Small intestine (tissue), 7 donors: ENCODE data around the gene BRINP1. TPM values are rescaled to one million over a fixed set of nuclear protein-coding genes. Genes with fewer than 3 reads are reported as not detected.
"Not testable (repeated sequence)": the region's sequence is repeated elsewhere in the genome, so short reads cannot be mapped to it uniquely, and the experiment has no call there.

ENCODE experiments used
- DNase-seq, 2 donors: peaks; one replicate each; pipeline versions ENCODE4 v3.0.0 to v3.0.0-alpha.2; 2013
- FAIRE-seq: peaks from 2 replicates; lab custom pipeline; 2012; peaks lifted over from hg19 to GRCh38; lab: Jason Lieb, UNC
- H3K27ac ChIP-seq, 3 donors: one replicate each; pipeline ENCODE4 v1.5.1; 2013; ENCODE audit warnings: low read length in 2 of 3, mild to moderate bottlenecking in 2 of 3, control low read depth in 1 of 3, inconsistent platforms in 1 of 3, low read depth in 1 of 3, moderate library complexity in 1 of 3
- H3K27me3 ChIP-seq, 3 donors: one replicate each; pipeline ENCODE4 v1.6.1; 2013; ENCODE audit warnings: low read length in 3 of 3, inconsistent platforms in 1 of 3; ENCODE audit not compliant: control insufficient read depth in 3 of 3, insufficient read depth in 3 of 3
- H3K36me3 ChIP-seq, 3 donors: one replicate each; pipeline ENCODE4 v1.6.1; 2013; ENCODE audit warnings: low read length in 3 of 3, inconsistent platforms in 1 of 3, low read depth in 1 of 3, mild to moderate bottlenecking in 1 of 3, moderate library complexity in 1 of 3; ENCODE audit not compliant: control insufficient read depth in 3 of 3, insufficient read depth in 2 of 3
- H3K4me1 ChIP-seq, 3 donors: one replicate each; pipeline ENCODE4 v1.6.1; 2013; ENCODE audit warnings: low read length in 2 of 3, inconsistent platforms in 1 of 3, low read depth in 1 of 3, mild to moderate bottlenecking in 1 of 3, moderate library complexity in 1 of 3; ENCODE audit not compliant: control insufficient read depth in 3 of 3, insufficient read depth in 2 of 3
- H3K4me3 ChIP-seq, 3 donors: one replicate each; pipeline ENCODE4 v1.5.1; 2013; ENCODE audit warnings: low read length in 3 of 3, control low read depth in 1 of 3, inconsistent platforms in 1 of 3, low read depth in 1 of 3, mild to moderate bottlenecking in 1 of 3, moderate library complexity in 1 of 3
- H3K9me3 ChIP-seq, 2 donors: one replicate each; pipeline ENCODE4 v1.6.1; 2013; ENCODE audit warnings: low read depth in 1 of 2, low read length in 1 of 2; ENCODE audit not compliant: control insufficient read depth in 2 of 2, insufficient read depth in 1 of 2
- WGBS, 3 donors: extraction: QIAGEN DNeasy Blood & Tissue Kit; methylation state at CpG; one replicate each; pipeline ENCODE4 v1.1.7; 2013; 5-methylcytosine and 5-hydroxymethylcytosine counted together
- polyA plus RNA-seq, 4 donors: library from polyadenylated mRNA; stranded (reverse) in 3 of 4; unstranded in 1 of 4; fragments of 200-250 nt in 3 of 4; fragments of 120-200 nt in 1 of 4; gene quantifications; one replicate each; pipeline versions ENCODE4 v1.2.1 to v1.2.3, GENCODE V29; 2013
- donor health status: healthy with polysubstance abuse.
- donor health status: control.
- donor health status: control.
- donor health status: Bipolar disorder and iron deficiency.
- donor health status: healthy.

Gene BRINP1
- polyA plus RNA-seq, 4 donors, result 0.19 to 2.3 TPM; not detected in 2

DNA sequence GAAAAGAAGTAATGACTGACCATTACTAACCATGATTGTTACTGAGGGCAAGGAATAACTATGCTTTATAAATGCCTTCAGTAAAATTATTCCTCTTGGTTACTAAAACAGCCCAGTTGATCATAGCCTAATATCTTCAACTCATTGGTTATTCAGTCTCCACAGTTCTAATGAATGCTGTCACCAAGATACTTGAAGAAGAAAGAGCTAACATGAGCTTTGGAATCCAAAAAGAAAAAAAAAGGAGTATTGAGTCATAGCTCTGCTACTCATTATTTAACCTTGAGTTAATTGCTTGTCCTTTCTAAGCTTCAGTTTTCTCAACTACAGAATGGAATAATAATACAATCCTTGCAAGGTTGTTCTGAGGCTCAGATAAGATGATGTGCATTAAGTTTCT, 187.7 kb downstream of the BRINP1 start:
- Histone ChIP-seq H3K4me3 (no peak overlapping the region), H3K4me1 (no peaks in the 10 kb centered on the region), H3K36me3 (no peaks in the 10 kb centered on the region), H3K27me3 (no peaks in the 10 kb centered on the region), H3K27ac (no peak overlapping the region), H3K9me3 (peaks cover 0 to under 1% of the 10 kb centered on the region in 2 donors)
- DNase-seq (no peak), FAIRE-seq (no peak)

- WGBS, 3 donors, result 73 to 78% (median 78%) methylated on average over 3 of the region's 3 CpGs
These were observed 188.3 kb downstream of the BRINP1 start for GRCh38 chr9:119180897-119181296.

DNA sequence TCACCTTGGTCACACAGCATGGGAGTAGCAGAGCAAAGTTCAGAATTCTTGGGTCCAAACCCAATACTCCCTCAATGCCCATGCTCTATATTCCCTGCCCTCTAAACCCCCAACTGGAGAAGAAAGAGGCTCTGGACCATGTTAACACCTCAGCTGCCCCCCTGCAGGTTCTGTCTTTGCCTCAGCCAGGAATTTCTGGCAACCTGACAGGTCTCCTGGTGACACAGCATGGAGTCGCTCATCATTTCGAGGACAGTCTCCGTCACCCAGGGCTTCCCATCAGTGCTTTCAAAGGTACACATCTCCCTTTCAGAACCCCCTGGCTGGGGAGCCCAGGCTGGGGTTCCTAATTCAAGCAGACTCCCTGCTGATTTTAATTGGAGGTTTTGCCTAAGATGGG, 189.5 kb downstream of the BRINP1 start:
- no peak for FAIRE-seq

More at GRCh38 chr9:119180897-119181296, 188.3 kb downstream of the BRINP1 start:
- no peak overlapping the region for H3K4me3 ChIP-seq
- H3K9me3 ChIP-seq, result no peaks in the 10 kb centered on the region
- H3K27me3 ChIP-seq, result no peaks in the 10 kb centered on the region
- DNase-seq (no peak), FAIRE-seq (no peak)
- H3K36me3 ChIP-seq, result no peaks in the 10 kb centered on the region
- no peaks in the 10 kb centered on the region for H3K4me1 ChIP-seq
- no peak overlapping the region for H3K27ac ChIP-seq

GRCh38 chr9:119177196-119177595, 192.0 kb downstream of the BRINP1 start:
- no peak for FAIRE-seq
- H3K27me3 ChIP-seq, result no peaks in the 10 kb centered on the region

More for the DNA sequence above, 189.5 kb downstream of the BRINP1 start:
- no peak overlapping the region for H3K4me3 ChIP-seq
- WGBS, 3 donors, result 72 to 91% (median 83%) methylated on average over 3 of the region's 3 CpGs
- H3K9me3 ChIP-seq, result no peaks in the 10 kb centered on the region
- DNase-seq, result no peak
- no peak overlapping the region for H3K27ac ChIP-seq
- no peaks in the 10 kb centered on the region for H3K36me3 ChIP-seq
- H3K27me3 ChIP-seq, result no peaks in the 10 kb centered on the region
- H3K4me1 ChIP-seq, result no peaks in the 10 kb centered on the region

DNA sequence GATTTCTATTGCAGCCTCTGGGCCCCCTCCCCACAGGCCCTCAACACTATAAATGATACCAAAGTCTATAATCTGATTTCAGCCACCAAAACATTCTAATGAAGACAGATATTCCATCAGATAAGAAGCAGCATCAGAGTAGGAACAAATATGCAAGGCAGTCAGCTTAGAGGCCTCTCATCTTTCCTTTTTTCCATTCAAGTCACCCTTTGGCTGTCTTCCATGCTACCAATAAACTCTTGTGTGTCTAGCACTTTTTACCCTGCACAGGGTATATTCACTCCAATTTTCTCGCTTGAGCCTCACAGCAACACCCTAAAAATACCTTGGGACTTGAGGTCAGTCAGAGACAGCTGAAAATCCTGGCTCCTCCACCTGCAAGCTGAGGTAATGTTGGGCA, 193.7 kb downstream of the BRINP1 start:
- no peak overlapping the region for H3K27ac ChIP-seq
- H3K36me3 ChIP-seq, result no peaks in the 10 kb centered on the region
- 63 to 83% (median 82%) methylated on average over 1 of the region's 1 CpG for WGBS, 3 donors
- H3K27me3 ChIP-seq, result no peaks in the 10 kb centered on the region
- FAIRE-seq (no peak), DNase-seq (no peak)
- H3K9me3 ChIP-seq, result no peaks in the 10 kb centered on the region
- no peak overlapping the region for H3K4me3 ChIP-seq
- H3K4me1 ChIP-seq, result no peaks in the 10 kb centered on the region

More at GRCh38 chr9:119177196-119177595, 192.0 kb downstream of the BRINP1 start:
- Histone ChIP-seq H3K4me1 (no peaks in the 10 kb centered on the region), H3K36me3 (no peaks in the 10 kb centered on the region), H3K27ac (no peak overlapping the region), H3K4me3 (no peak overlapping the region), H3K9me3 (no peaks in the 10 kb centered on the region)
- 68 to 83% (median 79%) methylated on average over 9 of the region's 9 CpGs for WGBS, 3 donors
- no peak for DNase-seq

- H3K36me3 ChIP-seq, H3K9me3 ChIP-seq, H3K27me3 ChIP-seq, H3K4me1 ChIP-seq, H3K4me3 ChIP-seq, DNase-seq, FAIRE-seq, H3K27ac ChIP-seq: not testable (repeated sequence)
- WGBS, 3 donors, result 17 to 28% (median 20%) methylated on average over 24 to 27 of the region's 27 CpGs
These were observed 200.0 kb downstream of the BRINP1 start for GRCh38 chr9:119169222-119169621.

DNA sequence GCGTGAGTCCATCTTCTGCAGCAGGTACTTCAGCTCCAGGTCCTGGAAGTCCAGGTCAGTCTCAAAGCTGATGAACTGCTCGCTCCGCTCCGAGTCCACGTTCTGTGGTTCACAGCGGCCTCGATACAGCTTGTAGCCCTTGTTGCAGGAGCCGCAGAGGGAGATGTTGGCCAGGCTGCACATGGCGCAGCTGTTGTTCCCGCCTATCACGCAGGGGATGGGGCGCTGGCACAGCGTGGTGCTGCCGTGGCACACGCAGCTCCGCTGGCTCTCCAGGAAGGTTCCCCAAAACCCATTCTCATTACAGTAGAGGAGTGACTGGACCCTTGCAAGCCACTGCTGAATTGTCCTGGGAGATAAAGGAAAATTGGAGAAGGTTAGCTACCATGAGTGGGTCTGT, 201.4 kb downstream of the BRINP1 start:
- no peak for FAIRE-seq
- no peak for DNase-seq

DNA sequence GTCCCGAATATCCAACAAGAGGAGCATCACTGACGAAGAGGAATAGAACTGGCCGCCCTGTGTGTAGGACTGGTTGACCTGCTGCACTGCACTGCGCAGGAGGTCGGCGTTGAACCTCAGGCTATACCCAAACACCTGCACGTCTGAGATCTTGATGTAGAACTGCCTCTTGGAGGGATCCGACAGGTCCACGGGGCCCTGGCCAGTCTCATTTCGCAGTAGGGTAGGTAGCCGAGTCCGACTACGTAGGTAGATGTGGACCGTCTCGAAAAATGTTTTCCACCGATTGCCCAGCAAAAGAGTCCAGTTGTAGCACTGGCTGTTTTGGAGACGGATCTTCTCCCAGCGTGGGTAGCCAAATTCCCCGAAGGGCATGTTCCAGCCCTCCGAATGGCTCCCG, 202.0 kb downstream of the BRINP1 start:
- Histone ChIP-seq H3K36me3 (no peaks in the 10 kb centered on the region), H3K4me3 (no peak overlapping the region), H3K9me3 (no peaks in the 10 kb centered on the region), H3K27ac (no peak overlapping the region), H3K4me1 (no peaks in the 10 kb centered on the region), H3K27me3 (no peaks in the 10 kb centered on the region)
- DNase-seq (no peak), FAIRE-seq (no peak)
- WGBS, 3 donors, result 92 to 96% (median 95%) methylated on average over 21 of the region's 21 CpGs

More for the DNA sequence above, 201.4 kb downstream of the BRINP1 start:
- Histone ChIP-seq H3K27me3 (no peaks in the 10 kb centered on the region), H3K4me3 (no peak overlapping the region), H3K9me3 (no peaks in the 10 kb centered on the region), H3K27ac (no peak overlapping the region), H3K36me3 (no peaks in the 10 kb centered on the region), H3K4me1 (no peaks in the 10 kb centered on the region)
- WGBS, 3 donors, result 91 to 97% (median 96%) methylated on average over 16 of the region's 16 CpGs

DNA sequence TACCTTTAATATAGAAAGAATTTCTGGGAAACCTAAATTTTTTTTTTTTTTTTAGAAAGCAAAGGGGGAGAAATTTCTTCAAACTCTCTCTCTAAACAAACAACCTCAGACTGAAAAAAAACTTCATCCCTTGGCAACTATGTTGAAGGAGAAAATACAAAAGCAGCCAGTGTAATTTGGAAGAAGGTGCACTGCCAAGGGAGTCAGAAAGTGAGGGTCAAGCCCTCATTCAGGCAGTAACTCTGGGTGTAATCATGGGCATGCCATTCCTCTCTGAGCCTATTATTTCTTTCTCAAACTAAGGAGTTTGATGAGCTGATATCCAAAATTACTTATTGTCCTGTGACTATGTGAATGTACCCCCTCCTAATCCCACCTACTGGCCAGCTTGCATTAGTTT, 203.1 kb downstream of the BRINP1 start:
- no peak overlapping the region for H3K4me3 ChIP-seq
- H3K36me3 ChIP-seq, result no peaks in the 10 kb centered on the region
- no peaks in the 10 kb centered on the region for H3K9me3 ChIP-seq
- DNase-seq (no peak), FAIRE-seq (no peak)
- H3K27me3 ChIP-seq, result no peaks in the 10 kb centered on the region
- no peak overlapping the region for H3K27ac ChIP-seq
- H3K4me1 ChIP-seq, result no peaks in the 10 kb centered on the region
